Breast epithelium (tissue), 4 donors: ENCODE data around the gene HENMT1. TPM values are rescaled to one million over a fixed set of nuclear protein-coding genes. Genes with fewer than 3 reads are reported as not detected.

ENCODE experiments used
- DNase-seq, 2 donors: peaks; one replicate each; pipeline ENCODE4 v3.0.0-alpha.2; 2019; ENCODE audit warnings: low spot score in 2 of 2
- H3K27ac ChIP-seq, 2 donors: fragments of 200-600 bp; sonication (generic) in 1 of 2; one replicate each; pipeline ENCODE4 v1.5.1; 2016 to 2019; ENCODE audit warnings: mild to moderate bottlenecking in 1 of 2
- H3K27me3 ChIP-seq, 2 donors: fragments of 200-600 bp; sonication (generic) in 1 of 2; one replicate each; pipeline versions ENCODE4 v1.5.1 to v1.6.0; 2017 to 2019; ENCODE audit warnings: control low read depth in 1 of 2, mild to moderate bottlenecking in 1 of 2
- H3K36me3 ChIP-seq: fragments of 200-600 bp; one replicate; pipeline ENCODE4 v1.5.1; 2019
- H3K4me1 ChIP-seq, 2 donors: fragments of 200-600 bp; sonication (generic); one replicate each; pipeline ENCODE4 v1.5.1; 2016 to 2019; ENCODE audit warnings: control low read depth in 1 of 2
- H3K4me3 ChIP-seq, 3 donors: fragments of 200-600 bp; sonication (generic); 1 replicate in 2 of 3; 2 replicates in 1 of 3; pipeline ENCODE4 v1.5.1; 2016 to 2019; ENCODE audit warnings: mild to moderate bottlenecking in 3 of 3, moderate library complexity in 2 of 3
- H3K9me3 ChIP-seq, 2 donors: fragments of 200-600 bp; sonication (generic) in 1 of 2; one replicate each; pipeline ENCODE4 v1.5.1; 2016 to 2019; ENCODE audit warnings: control low read depth in 1 of 2
- CTCF ChIP-seq, 3 donors: fragments of 450-650 bp; IDR thresholded peaks; one replicate each; pipeline ENCODE4 v1.5.1; 2016 to 2017; ENCODE audit warnings: antibody characterized with exemption in 3 of 3, mild to moderate bottlenecking in 3 of 3, moderate library complexity in 3 of 3
- POLR2A ChIP-seq: fragments of 450-650 bp; IDR thresholded peaks from one replicate; pipeline ENCODE4 v1.6.1; 2016; ENCODE audit warnings: antibody characterized with exemption, mild to moderate bottlenecking, moderate library complexity
- POLR2AphosphoS5 ChIP-seq, 3 donors: sonication (generic); formaldehyde crosslinking; IDR thresholded peaks; one replicate each; pipeline ENCODE4 v1.6.1; 2017; ENCODE audit warnings: antibody characterized with exemption in 3 of 3
- intact Hi-C: fragments of 100-400 bp; cut with DNase I; formaldehyde crosslinking; loops from one replicate; pipeline ENCODE4 v1.15.1; 2023; ENCODE audit warnings: low total_unique reads
- total RNA-seq, 3 donors: library from RNA; depleted of rRNA; stranded (reverse); fragments of >200 nt; gene quantifications; one replicate each; pipeline ENCODE4 v1.1.0, GENCODE V29; 2016

Gene HENMT1
- total RNA-seq, 3 donors from 2014 or later, result 5.2 to 6.9 (median 6.6) TPM

GRCh38 chr1:108657356-108658080 is 3.4 kb downstream of the HENMT1 start:
- Histone ChIP-seq H3K9me3 (no peaks in the 10 kb centered on the region), H3K27me3 (no peaks in the 10 kb centered on the region), H3K4me3 (no peak overlapping the region), H3K36me3 (no peaks in the 10 kb centered on the region), H3K27ac (no peak overlapping the region), H3K4me1 (no peaks in the 10 kb centered on the region)
- intact Hi-C loops, result no loop called here
- TF ChIP-seq POLR2A (no peak), POLR2AphosphoS5 (IDR thresholded peaks at IDR 0.05) (no peak), CTCF (IDR thresholded peaks at IDR 0.05) (no peak)
- no peak for DNase-seq

- Histone ChIP-seq H3K27me3 (no peaks in the 10 kb centered on the region), H3K27ac (no peak overlapping the region), H3K4me1 (no peaks in the 10 kb centered on the region), H3K9me3 (no peaks in the 10 kb centered on the region), H3K4me3 (no peak overlapping the region), H3K36me3 (no peaks in the 10 kb centered on the region)
- intact Hi-C loops, result loop anchor here (5.0 kb wide), 1 partner anchor 1231 kb away; no protein-coding TSS in a partner anchor
- TF ChIP-seq POLR2A, result no peak
- TF ChIP-seq POLR2AphosphoS5 (IDR thresholded peaks at IDR 0.05), result no peak
- no peak for TF ChIP-seq CTCF (IDR thresholded peaks at IDR 0.05)
- DNase-seq, result no peak
Measured at GRCh38 chr1:108653431-108654105, 7.3 kb downstream of the HENMT1 start.

GRCh38 chr1:108646648-108647269 is 14.1 kb downstream of the HENMT1 start:
- H3K4me3 ChIP-seq, result no peak overlapping the region
- DNase-seq, result peak in 1 of 2 donors; percentile 64
- TF ChIP-seq POLR2A, result no peak
- peak in 2 of 3 donors; percentile 46 to 75 for TF ChIP-seq POLR2AphosphoS5 (IDR thresholded peaks at IDR 0.05)
- H3K4me1 ChIP-seq, result peaks cover 0 to 5% of the 10 kb centered on the region in 2 donors
- intact Hi-C loops, result loop anchor here (10.0 kb wide), 1 partner anchor 132 kb away; no protein-coding TSS in a partner anchor
- no peaks in the 10 kb centered on the region for H3K9me3 ChIP-seq
- H3K36me3 ChIP-seq, result no peaks in the 10 kb centered on the region
- H3K27me3 ChIP-seq, result no peaks in the 10 kb centered on the region
- peak overlapping the region; percentile 80 to 84 for H3K27ac ChIP-seq

- H3K27ac ChIP-seq, result peak overlapping the region; percentile 80 to 84
- H3K36me3 ChIP-seq, result no peaks in the 10 kb centered on the region
- no peaks in the 10 kb centered on the region for H3K9me3 ChIP-seq
- no peak overlapping the region for H3K4me3 ChIP-seq
- no peak for DNase-seq
- no peaks in the 10 kb centered on the region for H3K27me3 ChIP-seq
- peaks cover 0 to 5% of the 10 kb centered on the region in 2 donors for H3K4me1 ChIP-seq
- intact Hi-C loops, result loop anchor here (10.0 kb wide), 1 partner anchor 131 kb away; no protein-coding TSS in a partner anchor
- TF ChIP-seq POLR2A (no peak), POLR2AphosphoS5 (IDR thresholded peaks at IDR 0.05) (no peak), CTCF (IDR thresholded peaks at IDR 0.05) (no peak)
Measured at GRCh38 chr1:108646265-108646647, 14.6 kb downstream of the HENMT1 start.

- no peaks in the 10 kb centered on the region for H3K36me3 ChIP-seq
- H3K9me3 ChIP-seq, result no peaks in the 10 kb centered on the region
- TF ChIP-seq POLR2AphosphoS5 (IDR thresholded peaks at IDR 0.05) (no peak), POLR2A (no peak)
- H3K27ac ChIP-seq, result peak overlapping the region; percentile 25 to 84
- H3K27me3 ChIP-seq, result no peaks in the 10 kb centered on the region
- DNase-seq, result no peak
- H3K4me1 ChIP-seq, result peaks cover 0 to 5% of the 10 kb centered on the region in 2 donors
- intact Hi-C loops, result loop anchor here (10.0 kb wide), 1 partner anchor 131 kb away; no protein-coding TSS in a partner anchor
- no peak overlapping the region for H3K4me3 ChIP-seq
Measured at GRCh38 chr1:108645564-108646184, 15.2 kb downstream of the HENMT1 start.
